HG03135 (cell line): Measurements from ENCODE around the gene PDGFD.

Experiments used
- ATAC-seq: cut with Tn5 transposase; IDR thresholded peaks from one replicate; pipeline ENCODE4 v1.9.1; 2021; ENCODE audit warnings: mild to moderate bottlenecking, moderate library complexity; ENCODE audit not compliant: unreplicated experiment

The PDGFD gene

GRCh38 chr11:104146421-104146820 is 17.5 kb downstream of the PDGFD start:
- ATAC-seq = no peak

DNA sequence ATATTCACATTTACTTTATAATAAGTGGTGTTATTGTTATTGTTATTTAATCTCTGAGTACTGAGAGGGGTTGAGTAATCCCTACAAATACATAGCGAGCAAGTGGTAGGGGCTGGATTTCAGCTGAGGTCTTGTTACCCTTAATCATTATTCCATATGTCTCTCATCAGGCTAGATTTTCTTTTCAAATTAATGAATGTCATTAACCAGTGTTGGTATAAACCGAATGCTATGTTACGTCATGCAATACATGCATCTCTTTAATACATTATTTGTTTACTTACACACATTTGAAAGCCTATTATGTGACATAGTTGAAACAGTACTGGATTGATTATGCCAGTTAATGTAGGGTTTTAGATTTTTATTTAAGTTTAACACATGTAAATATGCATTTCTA is 18.9 kb downstream of the PDGFD start:
- no peak for ATAC-seq

- no peak for ATAC-seq
Measured at GRCh38 chr11:104142698-104143097, 21.2 kb downstream of the PDGFD start.

DNA sequence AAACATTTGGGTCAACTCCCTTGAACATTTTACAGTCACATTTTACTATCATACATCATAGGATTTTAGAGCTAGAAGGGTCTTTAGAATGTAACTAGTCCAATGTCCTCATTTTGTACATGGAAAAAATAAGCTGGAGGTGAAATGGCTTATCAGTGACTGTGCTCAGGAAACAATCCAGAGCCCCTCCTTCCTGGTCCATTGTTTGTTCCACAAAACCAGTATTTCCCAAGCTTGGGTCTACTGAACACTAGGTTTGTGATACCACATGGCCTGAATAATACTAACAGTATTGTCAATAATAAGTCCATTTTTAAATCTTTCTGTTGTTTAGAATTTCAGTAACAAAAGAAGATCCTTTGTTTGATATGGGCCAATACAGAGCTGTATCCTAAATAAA is 27.1 kb downstream of the PDGFD start:
- no peak for ATAC-seq

DNA sequence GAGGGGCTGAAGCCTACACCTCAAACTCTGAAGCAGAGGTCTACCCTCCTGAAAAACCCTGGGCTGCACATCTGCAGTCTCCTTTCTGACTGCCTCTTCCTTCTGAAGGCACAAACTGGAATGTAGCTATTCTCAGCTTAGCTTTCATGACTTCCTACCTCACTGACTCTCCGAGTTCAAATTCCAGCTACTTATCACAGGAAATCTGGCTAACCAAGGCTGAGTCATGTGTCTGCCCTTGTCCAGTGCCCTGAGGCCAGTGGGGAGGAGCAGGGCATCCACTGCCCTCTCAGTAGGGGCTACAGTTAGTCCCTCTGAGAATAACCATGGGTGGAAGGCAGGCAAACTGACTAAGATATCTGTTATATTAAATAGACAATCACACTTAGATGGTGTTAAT is 29.2 kb downstream of the PDGFD start:
- no peak for ATAC-seq

GRCh38 chr11:104130161-104130560 is 33.8 kb downstream of the PDGFD start:
- ATAC-seq = no peak

- ATAC-seq = no peak
Measured at GRCh38 chr11:104129145-104129544, 34.8 kb downstream of the PDGFD start.

DNA sequence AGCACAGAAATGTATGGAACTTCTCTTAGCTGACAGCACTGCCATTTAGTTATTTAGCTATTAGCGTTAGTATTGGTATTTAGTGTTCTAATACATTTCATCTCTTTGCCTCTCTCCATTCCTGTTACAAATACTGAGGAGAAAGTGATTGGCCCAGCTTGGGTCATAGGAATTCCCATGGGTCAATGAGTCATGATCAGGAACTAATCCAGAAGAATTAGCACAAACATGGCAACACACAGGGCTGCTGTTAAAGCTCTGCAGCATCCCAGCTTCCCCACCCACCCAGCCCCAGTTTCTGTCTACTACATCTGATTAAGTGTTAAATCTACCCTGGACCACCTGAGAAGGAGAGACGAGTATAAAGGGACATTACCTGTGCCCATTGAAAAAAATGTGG is 36.1 kb downstream of the PDGFD start:
- ATAC-seq = no peak

DNA sequence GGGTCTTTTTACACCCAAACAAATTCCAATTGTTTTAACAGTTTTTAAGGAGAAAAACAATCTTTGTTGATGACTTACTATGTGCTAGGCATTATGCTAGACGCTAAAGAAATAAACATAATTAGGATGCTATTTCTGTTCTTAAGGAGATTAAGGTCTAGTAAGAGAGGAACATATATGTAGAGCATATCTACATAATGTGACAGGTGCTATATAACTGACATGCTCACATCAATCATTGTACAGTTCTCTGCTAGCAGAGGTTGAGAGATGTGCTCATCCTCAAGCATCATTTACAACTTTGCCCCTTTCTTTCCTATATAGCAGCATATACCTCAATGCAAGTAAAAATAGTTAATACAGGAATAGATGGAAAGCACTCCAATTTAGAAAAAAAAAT is 37.5 kb downstream of the PDGFD start:
- no peak for ATAC-seq

DNA sequence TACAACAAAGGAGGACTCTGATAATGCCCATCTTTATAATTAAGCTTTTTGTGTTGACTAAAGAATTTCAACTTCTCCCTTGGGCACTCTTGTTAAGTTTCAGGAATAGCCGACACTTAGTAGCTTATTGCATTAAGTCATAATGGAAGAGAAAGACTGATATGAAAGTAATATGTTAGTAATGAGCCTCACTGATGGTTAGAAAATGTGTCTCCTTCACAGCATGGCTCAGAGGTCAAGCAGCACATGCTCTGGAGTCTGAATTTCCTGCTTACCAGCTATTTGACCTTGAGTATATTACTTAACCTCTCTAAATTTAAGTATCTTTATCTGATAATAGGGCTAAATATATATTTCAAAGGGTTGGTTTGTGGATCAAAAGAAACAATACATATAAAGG is 39.0 kb downstream of the PDGFD start:
- ATAC-seq = no peak

DNA sequence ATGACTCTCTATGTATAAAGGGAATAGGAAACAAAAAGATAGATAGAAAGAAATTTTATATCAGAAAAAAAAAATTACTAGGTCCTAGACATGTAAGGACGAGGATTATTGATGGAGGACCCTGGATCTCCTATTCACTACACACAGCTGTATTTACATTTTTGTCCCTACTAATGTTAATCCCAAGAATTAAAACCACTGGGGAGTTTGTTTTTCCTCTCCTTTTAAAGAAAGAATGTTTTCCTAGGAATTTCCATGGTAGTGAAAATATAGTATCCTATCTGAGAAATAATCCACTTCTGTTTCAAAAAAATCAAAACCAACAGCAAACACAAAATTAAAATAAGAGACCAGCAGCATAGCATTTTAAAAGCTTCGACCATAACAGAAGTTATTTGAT is 41.1 kb downstream of the PDGFD start:
- ATAC-seq = no peak

DNA sequence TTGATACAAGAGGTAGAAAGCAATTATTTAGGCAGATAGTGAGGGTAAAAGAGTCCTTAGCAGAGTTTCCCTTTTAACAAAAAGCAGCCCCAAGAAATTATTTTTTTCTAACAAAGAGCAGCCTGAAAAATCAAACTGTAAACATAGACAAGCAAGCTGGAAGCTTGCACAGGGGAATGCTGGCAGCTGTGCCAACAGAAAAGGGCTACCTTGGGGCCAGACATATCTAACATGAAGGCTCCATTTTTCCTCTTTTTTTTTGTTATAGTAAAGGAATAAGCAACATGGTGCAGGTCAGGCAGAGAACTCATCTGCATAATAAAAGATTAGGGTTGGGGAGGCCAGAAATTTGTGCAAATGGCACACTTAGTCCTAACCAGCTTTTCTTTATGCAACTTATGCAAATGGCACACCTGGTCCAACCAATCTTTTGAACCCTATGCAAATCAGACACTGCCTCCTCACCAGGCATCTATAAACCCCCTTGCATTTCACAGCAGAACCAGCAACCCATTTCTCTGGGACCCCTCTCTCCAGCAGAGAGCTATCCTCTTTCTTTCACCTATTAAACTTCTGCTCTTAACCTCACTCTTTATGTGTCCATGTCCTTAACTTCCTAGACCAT is 41.8 kb downstream of the PDGFD start:
- ATAC-seq = no peak

GRCh38 chr11:104120493-104121137 is 43.3 kb downstream of the PDGFD start:
- ATAC-seq = no peak

DNA sequence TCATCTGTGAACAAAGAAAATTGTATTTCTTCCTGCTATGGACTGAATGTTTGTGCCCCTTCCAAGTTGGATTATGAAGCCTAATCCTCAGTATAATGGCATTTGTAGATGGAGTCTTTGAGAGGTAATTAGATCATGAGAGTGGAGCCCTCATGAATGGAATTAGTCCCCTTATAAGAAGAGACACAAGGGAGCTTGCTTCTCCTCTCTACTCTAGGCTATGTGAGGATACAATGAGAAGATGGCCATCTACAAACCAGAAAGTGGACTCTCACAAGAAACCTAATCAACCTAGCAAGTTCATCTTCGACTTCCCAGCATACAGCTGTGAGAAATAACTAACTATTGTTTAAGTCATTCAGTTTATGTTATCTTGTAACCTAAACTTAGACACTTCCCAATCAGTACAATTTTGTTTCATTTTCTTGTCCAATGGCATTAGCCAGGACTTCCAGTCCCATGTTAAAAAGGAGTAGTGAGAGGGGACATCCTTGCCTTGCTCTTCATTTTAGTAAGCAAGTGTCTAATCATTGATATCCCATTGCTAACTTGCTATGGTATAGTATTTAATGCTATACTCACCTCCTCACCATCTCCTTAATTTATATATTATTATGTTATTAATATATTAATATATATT is 45.7 kb downstream of the PDGFD start:
- ATAC-seq = no peak

- ATAC-seq = no peak
Measured at GRCh38 chr11:104113541-104113940, 50.4 kb downstream of the PDGFD start.

- ATAC-seq = no peak
Measured at GRCh38 chr11:104106136-104106754, 57.7 kb downstream of the PDGFD start.

DNA sequence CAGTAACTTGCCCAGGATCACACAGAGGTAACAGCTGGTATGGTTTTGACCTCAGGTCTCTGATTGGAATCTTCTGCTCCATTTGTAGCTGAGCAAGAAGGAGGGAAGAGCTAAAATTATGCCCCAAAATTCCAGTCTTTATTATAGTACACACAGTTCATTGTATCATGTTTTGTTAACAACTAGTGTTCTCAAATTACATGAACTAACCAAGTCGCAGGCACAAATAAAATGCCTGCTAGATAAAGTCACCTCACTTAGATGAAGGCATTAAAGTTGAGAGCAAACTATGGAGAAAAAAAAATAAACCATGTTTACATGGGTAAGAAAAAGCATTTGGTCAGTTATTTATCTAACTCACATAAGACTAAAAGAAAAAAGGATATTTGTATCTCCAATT is 58.8 kb downstream of the PDGFD start:
- no peak for ATAC-seq

- no peak for ATAC-seq
Measured at GRCh38 chr11:104104664-104105063, 59.3 kb downstream of the PDGFD start.

- ATAC-seq = no peak
Measured at GRCh38 chr11:104104201-104104600, 59.7 kb downstream of the PDGFD start.

- no peak for ATAC-seq
Measured at GRCh38 chr11:104098555-104098954, 65.4 kb downstream of the PDGFD start.

DNA sequence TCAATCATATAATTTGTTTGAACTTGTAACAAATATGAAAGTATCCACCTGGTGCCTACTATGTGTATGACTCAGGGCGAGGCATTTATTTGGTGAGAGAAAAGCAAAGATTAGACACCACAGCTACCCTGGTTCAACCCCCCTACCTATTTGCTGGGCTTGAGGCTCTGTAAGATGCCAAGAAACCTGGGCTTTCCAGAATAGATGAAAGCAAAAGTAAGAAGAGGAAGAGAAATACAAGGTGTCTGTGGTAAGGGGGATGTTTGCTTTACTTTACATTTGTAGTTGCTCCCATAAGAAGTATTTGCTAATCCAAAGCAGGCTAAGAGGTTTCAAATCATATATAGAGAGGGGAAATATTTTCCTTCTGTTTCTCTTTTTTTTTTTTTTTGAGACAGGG is 65.8 kb downstream of the PDGFD start:
- no peak for ATAC-seq

DNA sequence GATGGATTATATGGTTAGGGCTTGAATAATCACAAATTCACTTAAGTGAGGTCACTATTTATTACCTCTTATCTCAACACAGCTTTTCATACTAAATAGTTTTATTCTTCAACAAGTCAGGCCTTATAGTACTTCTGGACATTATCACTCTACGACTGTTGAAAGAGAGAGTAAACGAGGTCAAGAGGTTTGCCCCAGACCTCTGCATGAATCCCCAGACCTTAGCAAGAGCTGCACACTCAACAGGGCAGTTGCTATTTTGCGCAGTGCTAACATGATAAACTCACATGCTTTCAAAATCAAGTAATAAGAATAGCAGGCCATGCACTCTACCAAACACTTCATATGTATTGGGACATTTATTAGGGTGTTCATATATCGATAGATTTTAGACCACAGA is 67.0 kb downstream of the PDGFD start:
- no peak for ATAC-seq
